HuH-7.5 (cell line): Measurements from ENCODE around the gene HAND1.
A peak's percentile ranks its signal among the peaks of the same experiment; 100 is the strongest.

Experiments used
- DNase-seq: peaks from one replicate; pipeline ENCODE4 v3.0.0; 2011; ENCODE audit warnings: low spot score

HAND1 gene

DNA sequence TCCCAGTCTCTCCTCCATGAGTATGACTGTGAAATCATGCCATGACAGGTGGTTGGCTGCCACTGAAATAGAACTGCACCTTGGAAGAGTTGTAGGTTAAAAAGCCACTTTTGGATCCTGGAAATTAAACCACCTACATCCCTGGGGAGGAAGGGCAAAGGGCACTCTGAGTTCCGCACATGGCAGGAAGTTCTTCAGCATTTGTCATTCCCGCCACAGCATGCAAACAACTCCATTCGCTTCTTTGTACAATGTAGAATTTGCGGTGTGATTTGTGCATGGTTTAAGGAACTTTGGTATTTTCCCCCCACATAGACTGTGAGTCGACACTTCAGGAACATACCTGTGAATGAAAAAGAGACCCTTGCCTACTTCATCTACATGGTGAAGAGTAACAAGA lies 22.4 kb downstream of the HAND1 start:
- no peak for DNase-seq

DNA sequence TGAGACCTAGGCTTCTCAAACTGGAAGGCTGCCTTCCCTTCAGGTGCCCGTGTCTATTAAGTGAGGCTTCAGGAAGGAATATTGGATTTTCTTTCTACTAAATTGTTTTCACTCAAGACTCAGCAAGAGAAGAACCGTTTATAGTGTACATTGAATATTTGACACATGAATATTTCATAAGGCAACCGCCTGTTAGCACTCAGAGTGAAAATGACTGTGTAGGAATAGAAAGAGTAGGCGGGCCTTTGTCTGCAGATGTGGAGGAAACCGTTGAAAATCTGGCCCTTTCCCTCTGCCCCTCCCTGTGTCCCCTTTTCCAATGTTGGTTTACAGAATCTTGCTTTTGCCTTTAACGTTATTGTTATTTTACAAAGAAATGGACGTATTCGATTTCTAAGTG lies 26.1 kb downstream of the HAND1 start:
- no peak for DNase-seq

DNA sequence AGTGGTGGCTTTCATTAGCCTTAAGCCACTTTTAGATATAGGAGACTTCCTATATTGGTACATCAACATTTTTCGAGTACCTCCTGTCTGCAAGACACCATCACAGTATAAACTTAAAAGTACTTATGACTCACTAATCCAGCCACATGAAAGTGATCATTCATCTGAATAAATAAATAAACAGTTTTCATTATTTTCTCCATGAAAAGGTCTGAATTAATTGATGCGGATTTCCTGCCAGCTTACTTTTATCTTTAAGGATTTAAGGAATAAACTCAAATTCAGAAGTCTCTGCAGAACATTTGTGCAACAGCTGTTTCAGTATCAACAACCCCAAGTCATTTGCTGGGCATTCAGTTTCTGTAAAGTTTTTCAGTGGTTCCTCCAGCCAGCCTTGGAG lies 28.2 kb downstream of the HAND1 start:
- DNase-seq = no peak

DNA sequence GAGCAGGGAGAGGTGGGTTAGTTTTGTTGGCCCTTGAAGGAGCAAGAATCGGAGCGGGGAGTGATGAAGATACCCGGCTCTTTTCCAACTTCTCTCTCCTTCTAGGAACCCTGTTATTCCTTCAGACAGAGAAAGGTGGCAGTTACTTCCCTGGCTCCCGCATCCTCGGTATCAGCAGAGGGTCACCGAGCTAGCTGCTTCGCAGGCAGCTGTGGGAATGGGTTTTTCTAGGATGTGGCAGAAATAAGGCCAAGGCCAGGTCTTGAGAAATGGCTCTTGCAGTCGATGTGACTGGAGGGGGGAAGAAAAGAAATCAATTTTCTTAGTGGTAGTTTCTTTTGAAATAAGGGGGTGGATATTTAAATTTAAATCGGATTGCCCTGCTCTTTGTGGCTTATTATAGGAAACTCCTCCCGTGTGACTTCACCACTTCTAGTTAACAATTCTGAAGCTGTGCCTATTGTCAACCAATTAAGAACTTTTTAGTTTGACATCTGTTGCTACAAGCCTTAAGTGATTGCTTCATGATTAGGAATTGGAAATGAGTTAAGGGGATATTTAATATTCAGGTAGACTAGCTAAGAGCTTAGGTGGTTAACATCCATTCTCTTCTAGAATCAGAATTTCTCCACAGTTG lies 30.8 kb downstream of the HAND1 start:
- no peak for DNase-seq

DNA sequence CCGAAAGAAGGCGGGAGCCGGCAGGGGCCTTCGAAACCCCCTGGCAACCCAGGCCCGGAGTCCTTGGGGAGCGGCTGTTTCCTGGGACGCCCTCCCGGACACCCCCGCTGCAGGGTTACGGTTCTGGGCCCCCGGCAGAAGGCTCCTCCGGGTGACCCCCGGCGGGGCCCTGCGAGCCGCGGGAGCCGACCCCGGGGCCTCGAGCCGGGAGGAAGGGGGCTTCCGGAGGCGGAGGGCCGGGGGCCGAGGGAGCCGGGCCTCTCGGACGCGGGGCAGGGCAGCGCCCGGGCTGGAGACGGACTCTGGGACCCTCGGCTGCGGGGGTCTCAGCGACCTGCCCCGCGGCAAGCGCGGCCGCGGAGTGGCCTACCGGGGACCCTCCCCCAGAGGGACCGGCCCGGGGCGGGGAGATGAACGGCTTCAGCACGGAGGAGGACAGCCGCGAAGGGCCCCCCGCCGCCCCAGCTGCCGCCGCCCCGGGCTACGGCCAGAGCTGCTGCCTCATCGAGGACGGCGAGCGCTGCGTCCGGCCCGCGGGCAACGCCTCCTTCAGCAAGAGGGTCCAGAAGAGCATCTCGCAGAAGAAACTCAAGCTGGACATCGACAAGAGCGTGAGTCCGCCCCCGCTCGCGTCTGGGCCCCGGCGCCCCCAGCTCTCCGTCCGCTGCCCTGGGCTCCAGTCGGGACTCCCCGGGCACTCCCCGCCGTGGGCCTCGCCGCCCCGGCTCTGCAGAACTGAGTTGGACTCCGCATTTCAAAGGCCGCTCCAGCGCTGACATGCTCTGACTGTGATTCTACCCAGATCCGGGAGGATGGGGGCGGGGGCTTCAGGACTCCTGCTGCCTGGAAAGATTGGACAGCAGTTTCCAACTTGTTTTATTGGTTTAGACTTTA lies 31.6 kb downstream of the HAND1 start:
- peak; percentile 53 for DNase-seq

DNA sequence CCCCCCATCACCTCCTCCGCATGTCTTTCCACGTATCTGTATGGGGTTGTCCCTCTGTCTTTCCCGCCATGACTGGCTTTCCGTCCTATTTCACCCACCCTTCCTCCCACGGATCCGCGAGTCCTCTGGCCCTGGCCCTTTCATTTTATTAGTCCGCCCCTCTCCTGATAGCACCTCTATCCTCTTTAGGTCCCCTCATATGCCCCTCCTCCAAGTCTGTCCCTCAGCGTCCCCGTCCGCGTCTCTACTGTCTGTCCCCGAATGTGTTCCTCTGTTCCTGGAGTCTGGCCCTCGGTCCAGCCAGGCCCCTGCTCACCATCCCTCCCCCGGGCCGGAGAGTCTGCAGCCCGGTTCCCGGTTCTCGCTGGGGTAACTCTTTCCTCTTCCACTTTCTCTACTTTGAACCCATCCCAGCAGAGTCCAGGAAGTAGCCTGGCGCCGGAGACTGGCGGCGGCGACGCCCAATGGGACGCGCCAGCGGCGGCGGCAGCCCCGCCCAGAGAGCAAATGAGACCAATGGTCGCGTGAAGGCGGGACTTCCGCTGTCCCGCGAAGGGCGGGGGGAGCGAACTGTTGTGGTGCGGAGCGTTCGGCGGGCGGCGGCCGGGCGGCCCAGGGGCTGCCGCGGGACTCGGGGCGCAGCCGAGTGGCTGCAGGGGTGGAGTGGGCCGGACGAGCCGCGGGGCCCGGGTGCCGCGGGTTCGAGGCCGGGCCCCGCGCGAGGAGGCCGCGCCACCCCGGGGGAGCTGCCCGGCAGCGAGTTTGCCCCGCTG lies 32.4 kb downstream of the HAND1 start, which contains the start of gene SAP30L:
Gene SAP30L (plus strand): TSS at position 576 of the 773 bp plus-strand sequence. CDS start 608 bp downstream, outside the sequence.
- DNase-seq = peak; percentile 99

DNA sequence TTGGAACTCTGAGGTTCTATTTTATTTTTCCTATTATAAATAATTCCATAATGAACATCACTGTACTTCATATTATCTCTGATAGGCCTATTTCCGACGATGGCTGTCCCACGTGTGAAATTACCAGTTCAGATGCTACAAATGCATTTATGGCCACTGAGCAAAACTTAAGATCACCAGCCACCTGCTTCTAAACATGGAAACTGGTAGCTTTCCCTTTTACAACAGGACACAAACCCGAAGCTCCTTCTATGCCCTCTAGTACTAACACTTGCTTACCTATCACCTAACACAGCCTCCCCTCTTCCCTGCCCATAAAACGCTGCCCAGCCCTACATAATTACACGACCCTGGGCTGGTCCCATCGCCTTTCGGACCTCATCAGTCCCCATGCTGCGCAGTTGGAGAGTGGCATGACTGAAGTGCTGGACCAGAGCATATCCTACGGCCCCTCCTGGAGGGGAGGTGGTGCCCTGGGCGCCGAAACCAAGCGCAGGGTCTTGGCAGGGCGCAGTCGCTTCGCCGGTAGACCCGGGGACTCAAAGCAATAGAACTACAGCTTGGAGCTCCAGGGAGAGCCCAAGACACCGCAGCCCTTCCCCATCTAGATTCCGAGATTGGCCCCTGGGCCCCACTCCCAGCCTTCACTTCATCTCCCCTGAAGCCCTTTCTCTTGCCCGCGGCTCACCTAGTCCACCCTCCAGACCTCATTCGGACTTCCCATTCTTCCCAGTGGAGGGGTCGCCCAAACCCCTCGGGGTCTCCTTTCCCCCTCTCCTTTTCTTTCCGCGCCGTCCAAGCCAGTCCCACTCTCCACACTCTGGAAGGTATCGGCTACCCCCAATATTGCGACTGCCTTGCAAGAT lies 33.2 kb downstream of the HAND1 start:
- peak; percentile 32 for DNase-seq

DNA sequence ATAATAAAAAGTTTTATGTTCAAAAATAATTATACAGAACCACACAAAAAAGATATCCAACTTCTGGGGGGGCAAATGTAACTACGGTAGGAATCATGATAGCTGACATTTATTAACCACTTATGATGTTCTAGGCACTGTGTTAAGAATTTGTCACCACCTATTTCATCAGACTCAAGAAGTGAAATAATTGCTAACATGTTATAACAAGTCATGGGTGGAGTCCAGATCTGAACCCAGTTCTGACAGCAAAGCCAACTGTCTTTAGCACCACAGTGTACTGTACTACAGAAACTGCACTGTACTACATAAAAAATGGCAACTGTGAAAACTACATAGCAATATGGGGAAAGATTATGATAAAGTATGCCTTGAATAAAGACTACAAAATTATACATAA lies 35.2 kb downstream of the HAND1 start:
- no peak for DNase-seq

DNA sequence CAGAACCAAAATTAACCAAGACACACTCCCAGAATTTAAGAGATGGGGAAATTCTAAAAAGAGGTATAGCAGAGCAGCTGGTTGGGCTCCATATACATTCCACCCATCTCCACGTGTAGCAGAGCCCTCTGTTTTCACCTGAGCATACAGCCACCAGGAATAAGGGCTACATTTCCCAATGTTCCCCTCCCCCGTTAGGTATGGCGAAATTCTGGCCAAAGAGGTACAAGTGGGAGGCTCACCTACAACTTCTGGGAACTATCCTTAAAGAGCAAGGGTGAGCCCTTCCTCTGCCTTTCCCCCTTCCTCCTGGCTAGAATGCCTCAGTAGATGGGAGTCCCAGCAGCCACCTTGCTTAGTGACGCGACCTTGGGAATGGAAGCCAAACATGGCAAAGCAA lies 37.5 kb downstream of the HAND1 start:
- DNase-seq = no peak

DNA sequence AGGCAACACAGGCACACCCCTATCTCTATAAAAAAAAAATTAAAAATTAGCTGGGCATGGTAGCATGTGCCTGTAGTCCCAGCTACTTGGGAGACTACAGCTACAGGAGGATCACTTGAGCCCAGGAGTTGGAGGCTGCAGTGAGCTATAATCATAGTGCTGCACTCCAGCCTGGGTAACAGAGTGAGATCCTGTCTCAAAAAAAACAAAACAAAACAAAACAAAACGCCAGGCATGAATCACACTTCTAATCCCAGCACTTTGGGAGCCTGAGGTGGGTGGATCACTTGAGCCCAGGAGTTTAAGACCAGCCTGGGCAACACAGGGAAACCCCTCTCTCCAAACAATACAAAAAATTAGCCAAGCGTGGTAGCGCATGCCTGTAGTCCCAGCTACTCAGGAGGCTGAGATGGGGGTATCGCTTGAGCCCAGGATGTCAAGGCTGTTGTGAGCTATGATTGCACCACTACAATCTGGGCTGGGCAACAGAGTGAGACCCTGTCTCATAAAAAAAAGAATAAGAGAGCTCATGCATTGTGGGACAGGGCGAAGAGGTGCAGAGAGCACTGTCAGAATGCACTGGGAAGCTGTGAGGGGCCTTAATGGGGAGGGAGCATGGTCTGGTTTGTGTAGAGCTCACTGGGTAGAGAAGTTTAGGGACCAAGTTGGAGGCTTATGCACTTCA lies 40.6 kb downstream of the HAND1 start:
- DNase-seq = no peak

DNA sequence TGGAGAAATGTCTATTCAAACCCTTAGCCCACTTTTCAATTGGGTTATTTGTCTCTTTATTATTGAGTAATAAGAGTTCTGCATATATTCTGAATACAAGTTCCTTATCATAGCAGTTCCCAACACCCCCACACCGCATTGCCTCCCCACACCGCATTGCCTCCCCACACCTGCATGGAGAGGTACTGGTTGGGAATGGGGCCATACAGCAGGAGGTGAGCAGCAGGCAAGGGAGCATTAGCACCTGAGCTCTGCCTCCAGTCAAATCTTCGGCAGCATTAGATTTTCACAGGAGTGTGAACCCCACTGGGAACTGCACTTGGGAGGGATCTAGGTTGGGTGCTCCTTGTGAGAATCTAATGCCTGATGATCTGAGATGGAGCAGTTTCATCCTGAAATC lies 42.8 kb downstream of the HAND1 start:
- no peak for DNase-seq

DNA sequence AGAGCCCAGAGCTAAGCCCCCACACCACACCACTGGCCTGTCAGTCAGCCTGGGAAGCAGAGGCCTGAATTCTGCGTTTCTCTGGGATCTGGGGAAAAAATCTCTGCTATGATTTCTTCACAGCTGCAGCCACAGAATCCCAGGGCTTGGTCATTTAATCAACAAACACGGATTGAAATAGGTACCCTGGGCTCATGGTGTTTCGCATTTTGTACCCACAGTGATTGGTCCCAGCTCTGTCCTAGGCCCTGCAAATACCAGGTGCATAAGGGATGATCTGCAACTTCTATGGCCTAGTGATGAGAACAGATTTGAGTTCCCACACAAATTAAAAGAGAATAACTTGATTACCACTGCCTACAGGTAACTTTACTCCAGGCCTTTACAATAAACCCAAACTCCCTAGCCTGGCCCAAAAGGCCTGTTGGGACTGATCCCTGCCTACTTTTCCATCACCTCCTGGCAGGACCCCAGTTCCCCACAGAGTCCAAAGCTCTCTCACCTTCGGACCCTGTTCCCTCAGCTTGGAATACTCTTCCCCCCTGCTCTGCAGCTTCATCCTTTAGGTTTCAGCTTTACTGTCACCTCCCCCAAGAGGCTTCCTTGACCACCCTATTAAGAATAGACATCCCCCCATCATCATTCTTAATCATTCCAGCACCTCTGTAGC lies 46.9 kb downstream of the HAND1 start:
- no peak for DNase-seq

DNA sequence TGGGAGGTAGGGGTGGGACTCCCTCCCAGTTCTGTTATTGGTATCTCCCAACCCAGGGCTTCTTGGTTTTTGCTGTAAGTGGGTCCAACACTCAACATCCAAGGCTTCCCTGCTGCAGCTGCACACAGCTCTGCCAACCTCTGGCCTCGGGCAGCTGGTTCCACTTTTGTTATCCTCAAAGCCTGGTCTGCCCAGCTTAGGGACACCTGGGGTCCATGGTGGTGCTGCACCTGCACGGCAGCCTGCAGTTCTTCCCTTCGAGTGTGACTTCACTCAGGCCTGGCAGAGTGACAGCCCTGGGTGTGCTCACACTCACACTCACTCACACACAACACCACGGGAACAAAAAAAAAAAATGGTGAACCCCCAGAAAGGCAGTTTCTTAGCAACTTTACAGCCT lies 47.6 kb downstream of the HAND1 start:
- no peak for DNase-seq

DNA sequence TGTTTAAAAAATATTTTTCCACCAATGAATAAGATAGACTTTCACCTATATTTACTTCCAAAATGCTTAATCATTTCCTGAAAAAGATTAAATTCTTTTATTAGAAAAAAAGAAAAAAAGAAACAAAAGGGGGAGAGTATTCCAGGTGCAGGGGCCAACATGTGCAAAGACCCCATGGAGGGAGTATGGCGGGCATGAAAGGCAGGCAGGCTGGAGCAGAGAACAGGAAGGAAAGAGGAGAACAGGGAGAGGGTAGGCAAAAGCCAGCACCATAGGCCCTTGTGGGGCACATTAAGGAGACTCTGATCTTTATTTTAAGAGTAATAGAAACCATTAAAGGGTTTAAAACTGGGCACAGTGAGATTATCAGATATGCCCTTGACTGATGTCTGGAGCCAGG lies 48.7 kb downstream of the HAND1 start:
- no peak for DNase-seq

DNA sequence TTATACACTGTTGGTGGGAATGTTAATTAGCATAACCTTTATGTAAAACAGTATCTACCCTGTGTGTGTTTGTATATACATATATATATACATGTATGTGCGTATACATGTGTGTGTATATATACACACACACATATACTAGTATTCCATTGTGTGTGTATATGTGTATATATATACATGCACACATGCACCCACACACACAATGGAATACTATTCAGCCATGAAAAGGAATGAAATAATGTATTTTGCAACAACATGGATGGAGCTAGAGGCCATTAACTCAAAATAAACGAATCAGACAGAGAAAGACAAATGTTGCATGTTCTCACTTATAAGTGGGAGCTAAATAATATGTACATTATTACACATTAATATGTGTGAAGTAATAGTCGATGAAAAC lies 49.8 kb downstream of the HAND1 start:
- no peak for DNase-seq
